ENCODE measurements around the gene NPHS2.

The NPHS2 gene

DNA sequence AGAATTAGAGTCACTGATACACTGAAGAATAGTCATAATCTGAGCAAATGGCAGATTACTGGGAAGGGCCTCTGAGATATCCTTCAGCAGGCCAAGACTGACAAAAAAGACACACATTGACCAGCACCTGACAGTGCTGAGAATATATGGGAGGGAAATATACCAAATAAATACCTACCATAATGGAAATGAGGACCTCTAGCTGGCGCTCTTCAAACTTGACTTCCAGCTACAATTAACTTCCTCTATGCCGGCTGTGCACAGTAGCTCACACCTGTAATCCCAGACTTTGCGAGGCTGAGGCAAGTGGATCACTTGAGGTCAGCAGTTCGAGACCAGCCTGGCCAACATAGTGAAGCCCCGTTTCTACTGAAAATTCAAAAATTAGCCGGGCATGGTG lies 69.5 kb downstream of the NPHS2 start:
- no peak for TF ChIP-seq ZBTB7A (IDR thresholded peaks at IDR 0.05; ENCODE audit: low read depth)

All from Ishikawa (cell line).